Activated B cell treated with CpG ODN at 0.5 μM for 24 hours (primary cell): Measurements from ENCODE around the gene ESAM. TPM values are rescaled to one million over a fixed set of nuclear protein-coding genes. Genes with fewer than 3 reads are reported as not detected.
A peak's percentile ranks its signal among the peaks of the same experiment; 100 is the strongest.

Source experiments
- ATAC-seq: fragments of 200-7000 bp; cut with Tn5 transposase; one replicate; pipeline ENCODE4 v1.10.0; 2021; ENCODE audit warnings: low read depth, mild to moderate bottlenecking, moderate library complexity
- CTCF ChIA-PET: fragments of 350-600 bp; sonication (Branson Sonifier 250); formaldehyde crosslinking; loops from one replicate; lab custom pipeline; 2021; ENCODE audit warnings: antibody characterized with exemption; lab: Charles Lee
- POLR2A ChIA-PET: fragments of 350-600 bp; sonication (Branson Sonifier 250); formaldehyde crosslinking; loops from one replicate; lab custom pipeline; 2021; ENCODE audit warnings: antibody characterized with exemption; lab: Charles Lee
- DNase-seq: peaks from one replicate; pipeline ENCODE4 v3.0.0; 2022
- H3K27ac Mint-ChIP-seq: one replicate; pipeline ENCODE4 v1.8.0; 2020; ENCODE audit warnings: mixed read lengths
- H3K27me3 Mint-ChIP-seq: one replicate; pipeline ENCODE4 v1.8.0; 2021; ENCODE audit warnings: mixed read lengths
- H3K36me3 Mint-ChIP-seq: one replicate; pipeline ENCODE4 v1.8.0; 2021; ENCODE audit warnings: low read depth, mixed read lengths
- H3K4me1 Mint-ChIP-seq: one replicate; pipeline ENCODE4 v1.8.0; 2021; ENCODE audit warnings: mixed read lengths
- H3K4me3 Mint-ChIP-seq: one replicate; pipeline ENCODE4 v1.8.0; 2020; ENCODE audit warnings: mild to moderate bottlenecking, mixed read lengths
- H3K9me3 Mint-ChIP-seq: one replicate; pipeline ENCODE4 v1.8.0; 2020; ENCODE audit warnings: mixed read lengths
- CTCF ChIP-seq: fragments of 200-600 bp; IDR thresholded peaks from one replicate; pipeline ENCODE4 v1.8.0; 2022; ENCODE audit warnings: antibody characterized with exemption, mild to moderate bottlenecking
- intact Hi-C: fragments of 100-400 bp; cut with micrococcal nuclease; formaldehyde crosslinking; loops from one replicate; pipeline ENCODE4 v1.15.1; 2024
- total RNA-seq: library from RNA; stranded (reverse); gene quantifications from 2 replicates; pipeline ENCODE4 v1.2.3, GENCODE V29; 2022

The ESAM gene
- total RNA-seq, result 2.3 and 4.0 TPM in 2 replicates

- ChIA-PET CTCF (interaction anchor here (0.7 to 10.0 kb wide), 15 partner anchors 9 to 117 kb away, joined by 3 to 162 read pairs (median 4); no protein-coding TSS in a partner anchor), POLR2A (interaction anchor here (1.0 to 1.7 kb wide), 6 partner anchors 16 to 91 kb away, joined by 4 to 12 read pairs (median 6); partner anchors contain the start of genes MSANTD2, SIAE and SPA17)
- peaks cover 14% of the 10 kb centered on the region for H3K36me3 Mint-ChIP-seq
- peaks cover 2% of the 10 kb centered on the region for H3K27me3 Mint-ChIP-seq
- ATAC-seq (peak; percentile 63), DNase-seq (peak; percentile 72)
- H3K27ac Mint-ChIP-seq, result peak within 1 kb of the TSS; percentile 81
- intact Hi-C loops, result loop anchor here (5.0 to 10.0 kb wide), 3 partner anchors 190 to 1125 kb away; partner anchors contain the start of genes CCDC15 and HYLS1
- H3K4me1 Mint-ChIP-seq, result peaks cover 50% of the 10 kb centered on the region
- no peak for TF ChIP-seq CTCF
- no peaks in the 10 kb centered on the region for H3K9me3 Mint-ChIP-seq
- peak within 1 kb of the TSS; percentile 96 for H3K4me3 Mint-ChIP-seq
These were observed at the start of gene ESAM for GRCh38 chr11:124762105-124762623. ESAM (minus strand) TSS chr11:124762290; CDS start chr11:124762154, 136 bp downstream.

DNA sequence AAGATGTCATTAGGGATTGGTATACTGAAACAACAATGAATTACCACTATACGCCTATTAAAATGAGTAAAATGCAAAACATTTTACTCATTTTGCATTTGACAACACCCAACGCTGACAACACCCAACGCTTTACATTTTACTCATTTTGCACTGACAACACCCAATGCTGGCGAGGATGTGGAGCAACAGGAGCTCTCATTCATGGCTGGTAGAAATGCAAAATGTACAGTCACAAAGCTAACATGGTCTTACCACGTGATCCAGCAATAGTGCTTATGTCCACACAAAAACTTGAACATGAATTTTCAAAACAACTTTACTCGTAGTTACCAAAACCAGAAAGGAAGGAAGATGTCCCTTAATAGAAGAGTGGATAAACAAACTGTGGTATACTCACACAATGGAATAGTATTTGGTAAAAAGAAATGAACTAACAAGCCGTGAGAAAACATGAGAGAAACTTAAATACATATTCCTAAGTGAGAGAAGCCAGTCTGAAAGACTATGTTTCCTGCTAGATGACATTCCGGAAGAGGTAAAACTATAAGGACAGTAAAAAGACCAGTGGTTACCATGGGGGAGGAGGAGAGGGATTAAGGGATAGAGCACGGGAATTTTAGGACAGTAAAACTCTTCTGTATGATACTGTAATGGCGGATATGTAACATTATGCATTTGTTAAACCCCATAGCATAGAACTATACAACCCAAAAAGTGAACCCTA lies 49.5 kb upstream of the ESAM start:
- Mint-ChIP-seq H3K9me3 (no peaks in the 10 kb centered on the region), H3K4me3 (no peak overlapping the region), H3K27me3 (peaks cover 8% of the 10 kb centered on the region), H3K4me1 (no peaks in the 10 kb centered on the region), H3K27ac (no peak overlapping the region), H3K36me3 (peaks cover 2% of the 10 kb centered on the region)
- CTCF ChIA-PET, result no interaction called here
- DNase-seq, result no peak
- intact Hi-C loops, result no loop called here
- ATAC-seq, result no peak
- POLR2A ChIA-PET, result no interaction called here
- TF ChIP-seq CTCF, result no peak

DNA sequence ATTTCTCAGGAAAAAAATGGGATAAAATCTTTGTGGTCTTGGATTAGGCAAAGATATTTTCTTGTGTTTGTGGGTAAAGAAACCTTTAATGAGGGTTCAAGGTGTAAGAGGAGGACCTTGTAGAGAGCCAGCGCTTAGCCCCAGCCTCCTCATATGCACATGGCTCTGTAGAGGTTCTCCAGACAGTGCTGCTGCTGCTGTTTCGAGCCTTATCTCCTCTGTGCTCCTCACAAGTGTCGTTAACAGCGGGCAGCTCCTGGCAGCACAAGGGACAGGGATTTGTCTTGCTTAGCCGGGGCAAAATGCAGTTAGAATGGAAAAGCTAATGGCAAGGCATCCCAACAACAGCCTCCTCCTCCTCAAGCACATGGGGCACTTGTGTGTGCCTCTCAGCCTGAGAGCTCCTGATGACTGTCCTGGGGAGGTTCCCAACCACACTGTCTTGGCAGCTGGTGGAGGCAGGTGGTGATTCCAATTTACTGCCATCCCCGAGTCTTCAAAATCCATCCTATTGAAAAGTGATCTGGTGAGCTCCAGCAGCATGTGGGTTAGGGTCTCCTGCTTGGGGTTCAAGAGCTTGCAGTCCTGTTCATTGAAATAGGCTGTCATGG lies 45.7 kb upstream of the ESAM start:
- ChIA-PET CTCF (no interaction called here), POLR2A (no interaction called here)
- no peak for DNase-seq
- no peak for ATAC-seq
- H3K27me3 Mint-ChIP-seq, result peaks cover 3% of the 10 kb centered on the region
- H3K27ac Mint-ChIP-seq, result no peak overlapping the region
- no peak overlapping the region for H3K4me3 Mint-ChIP-seq
- no peak for TF ChIP-seq CTCF
- peaks cover 11% of the 10 kb centered on the region for H3K36me3 Mint-ChIP-seq
- no peaks in the 10 kb centered on the region for H3K4me1 Mint-ChIP-seq
- no peaks in the 10 kb centered on the region for H3K9me3 Mint-ChIP-seq
- intact Hi-C loops, result no loop called here

DNA sequence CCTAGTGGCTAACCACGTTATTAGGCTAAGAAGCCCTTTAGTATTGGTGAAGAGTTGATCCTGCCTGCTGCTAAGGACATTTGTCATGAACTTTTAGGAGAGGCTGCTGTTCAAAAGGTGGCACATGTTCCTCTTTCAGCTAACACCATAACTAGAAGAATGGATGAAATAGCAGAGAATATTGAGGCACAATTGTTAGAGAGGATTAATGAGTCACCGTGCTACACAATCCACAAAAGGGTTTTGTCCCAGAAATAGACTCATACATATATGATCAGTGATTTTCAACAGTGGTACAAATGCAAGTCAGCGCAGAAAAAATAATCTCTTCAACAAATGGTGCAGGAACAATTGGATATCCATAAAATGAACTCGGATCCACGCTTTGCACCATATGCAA lies 45.1 kb upstream of the ESAM start:
- ATAC-seq, result no peak
- intact Hi-C loops, result no loop called here
- H3K27ac Mint-ChIP-seq, result no peak overlapping the region
- POLR2A ChIA-PET, result no interaction called here
- CTCF ChIA-PET, result no interaction called here
- DNase-seq, result no peak
- no peaks in the 10 kb centered on the region for H3K4me1 Mint-ChIP-seq
- H3K27me3 Mint-ChIP-seq, result peaks cover 3% of the 10 kb centered on the region
- no peaks in the 10 kb centered on the region for H3K9me3 Mint-ChIP-seq
- peaks cover 11% of the 10 kb centered on the region for H3K36me3 Mint-ChIP-seq
- TF ChIP-seq CTCF, result no peak
- no peak overlapping the region for H3K4me3 Mint-ChIP-seq

- ATAC-seq, result no peak
- intact Hi-C loops, result loop anchor here (5.0 kb wide), 2 partner anchors 147 to 267 kb away; partner anchors contain the start of gene CCDC15
- no peak overlapping the region for H3K4me3 Mint-ChIP-seq
- CTCF ChIA-PET, result interaction anchor here (0.9 kb wide), 1 partner anchor 10 kb away, joined by 3 read pairs; no protein-coding TSS in a partner anchor
- TF ChIP-seq CTCF, result no peak
- H3K9me3 Mint-ChIP-seq, result no peaks in the 10 kb centered on the region
- H3K27me3 Mint-ChIP-seq, result no peaks in the 10 kb centered on the region
- H3K4me1 Mint-ChIP-seq, result peaks cover 9% of the 10 kb centered on the region
- no peak overlapping the region for H3K27ac Mint-ChIP-seq
- H3K36me3 Mint-ChIP-seq, result peaks cover 13% of the 10 kb centered on the region
- POLR2A ChIA-PET, result no interaction called here
- DNase-seq, result no peak
These were observed 42.8 kb upstream of the ESAM start for GRCh38 chr11:124804884-124805283.
